HG03565 (cell line): ENCODE data around the gene NHSL2.

Experiments
- ATAC-seq: cut with Tn5 transposase; IDR thresholded peaks from one replicate; pipeline ENCODE4 v1.9.1; 2021; ENCODE audit warnings: mild to moderate bottlenecking, moderate library complexity; ENCODE audit not compliant: unreplicated experiment

The NHSL2 gene

DNA sequence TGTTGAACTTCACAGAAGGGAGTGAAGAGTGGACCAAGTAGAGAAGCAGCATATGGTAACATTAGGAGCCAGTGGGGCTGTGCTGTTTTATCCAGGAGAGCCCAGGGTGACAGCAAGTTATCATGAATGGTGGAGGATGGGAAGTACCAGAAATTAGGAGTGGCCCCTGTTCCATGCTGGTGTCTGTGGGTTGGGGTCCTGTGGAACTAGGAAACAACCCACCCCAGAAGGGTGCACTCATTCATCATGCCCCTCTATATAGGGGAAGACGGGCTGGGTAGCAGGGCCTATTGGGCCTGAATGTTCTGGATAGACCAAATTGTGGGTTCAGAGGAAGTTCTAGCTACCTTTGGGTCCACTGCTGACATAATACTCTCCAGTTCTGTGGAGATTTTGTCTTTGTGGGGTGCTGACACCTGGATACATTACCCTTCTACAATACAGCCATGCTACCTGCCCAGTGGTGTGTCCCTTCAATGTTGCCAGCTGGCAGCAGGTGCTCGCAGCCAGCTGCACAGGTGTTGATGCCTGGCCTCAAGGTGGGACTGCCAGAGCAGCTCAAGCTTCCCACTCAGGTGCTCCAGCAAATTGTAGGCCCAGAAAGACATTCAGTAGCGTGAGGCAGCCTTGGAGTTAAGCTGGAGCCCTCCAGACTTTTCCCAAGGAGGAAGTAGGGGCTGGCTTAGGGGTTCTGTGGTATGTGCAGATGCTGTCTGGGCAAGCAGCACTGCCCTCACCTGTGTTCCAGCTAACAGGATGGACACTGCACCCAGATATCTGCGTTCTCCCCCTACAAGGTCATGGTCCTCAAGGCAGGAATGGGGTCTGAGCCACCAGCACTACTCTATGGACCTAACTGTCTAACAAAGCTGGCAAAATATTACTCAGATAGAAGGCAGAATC lies 106.5 kb downstream of the NHSL2 start:
- no peak for ATAC-seq

DNA sequence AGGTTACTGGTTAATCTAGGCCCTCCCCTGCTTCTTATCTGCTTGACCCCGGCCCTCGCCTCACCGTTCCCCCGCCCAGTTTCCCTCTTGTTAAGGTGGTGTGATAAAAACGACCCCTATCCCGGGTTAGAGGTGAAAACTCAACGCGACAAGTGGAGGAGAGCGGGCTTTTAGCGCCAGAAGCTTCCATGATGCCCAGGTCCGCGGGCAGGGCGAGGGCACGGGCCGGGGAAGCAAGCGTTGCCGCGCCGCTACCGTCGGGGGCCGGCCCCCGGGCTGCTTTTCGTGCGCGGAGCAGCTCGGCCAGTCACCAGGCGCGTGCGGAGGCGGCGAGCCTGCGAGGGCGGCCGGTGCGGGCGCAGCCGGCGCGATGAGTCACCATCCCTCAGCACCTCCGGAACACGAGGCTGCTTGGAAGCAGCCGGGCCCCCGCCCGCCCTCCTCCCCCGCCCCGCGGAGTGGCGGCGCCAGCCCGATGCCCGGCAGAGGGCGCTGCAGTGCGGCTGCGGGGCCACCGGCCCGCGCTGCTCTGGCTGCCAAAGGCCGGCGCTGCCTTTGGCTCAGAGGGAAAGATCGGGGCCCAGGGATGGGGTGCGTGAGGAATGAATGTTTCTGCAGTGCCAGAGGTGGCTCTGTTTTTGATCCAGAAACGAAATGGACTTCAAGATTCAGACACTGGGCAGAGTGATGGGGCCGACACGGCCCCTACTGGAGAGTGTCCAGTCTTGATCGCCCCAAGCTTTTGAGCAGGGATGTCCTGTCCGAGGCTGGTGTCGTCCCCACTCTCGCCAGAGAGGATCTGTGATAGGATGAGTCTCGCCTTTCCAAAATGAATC lies 107.8 kb downstream of the NHSL2 start:
- peak; percentile 60 for ATAC-seq

DNA sequence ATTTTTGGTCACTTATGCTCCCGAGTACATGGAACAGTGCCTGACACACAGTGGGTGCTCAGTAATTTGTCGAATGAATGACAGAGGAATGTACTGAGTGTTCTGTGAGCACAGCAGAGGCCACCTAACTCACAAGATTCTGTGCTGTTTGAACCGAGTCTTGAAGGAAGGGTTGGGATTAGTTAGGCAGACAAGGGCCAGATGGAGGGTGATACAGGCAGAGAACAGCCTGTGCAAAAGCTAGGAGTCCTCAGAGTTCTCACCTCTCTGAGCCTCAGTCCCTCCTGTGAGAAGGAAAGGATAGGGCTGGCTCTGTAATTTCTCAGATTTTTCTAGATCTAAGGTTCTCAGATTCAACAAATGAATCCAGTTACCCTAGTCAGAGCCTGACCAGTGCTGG lies 108.8 kb downstream of the NHSL2 start:
- ATAC-seq, result no peak

DNA sequence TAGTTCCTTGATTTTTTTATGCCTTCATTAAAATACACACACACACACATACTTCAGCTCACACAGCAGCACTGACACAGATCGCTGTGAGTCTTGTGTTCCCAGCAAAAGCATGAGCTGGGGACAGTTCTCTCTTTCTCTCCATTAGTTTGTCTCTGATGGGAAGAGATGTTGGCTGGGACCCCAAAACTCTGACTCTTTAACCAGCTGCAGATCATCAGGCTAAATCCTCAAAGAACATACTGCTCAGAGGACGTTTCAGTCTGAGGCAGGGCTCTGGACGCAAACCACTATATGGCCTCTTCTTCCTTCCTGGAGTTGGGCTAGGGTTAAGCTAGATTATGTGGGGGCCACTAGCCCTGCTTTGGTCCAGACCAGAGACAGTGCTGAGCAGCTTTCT lies 109.6 kb downstream of the NHSL2 start:
- no peak for ATAC-seq

DNA sequence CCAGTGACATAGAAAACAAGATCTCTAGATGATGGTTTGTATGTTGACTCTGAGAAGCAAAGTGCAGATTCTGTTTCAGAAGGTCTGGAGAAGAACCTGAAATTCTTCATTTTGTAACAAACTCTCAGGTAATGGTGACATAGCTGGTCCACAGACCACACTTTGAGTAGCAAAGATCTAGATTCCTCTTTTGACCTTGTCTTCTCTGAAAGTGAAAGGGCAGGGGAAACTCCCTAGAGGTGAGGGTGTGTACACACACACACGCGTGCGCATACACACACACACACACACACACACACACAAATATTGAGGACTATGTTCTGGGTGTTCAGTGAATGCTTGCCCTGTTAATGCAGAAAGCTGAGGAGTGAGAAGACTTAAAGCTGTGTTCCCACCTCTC lies 110.1 kb downstream of the NHSL2 start:
- ATAC-seq, result peak; percentile 76

DNA sequence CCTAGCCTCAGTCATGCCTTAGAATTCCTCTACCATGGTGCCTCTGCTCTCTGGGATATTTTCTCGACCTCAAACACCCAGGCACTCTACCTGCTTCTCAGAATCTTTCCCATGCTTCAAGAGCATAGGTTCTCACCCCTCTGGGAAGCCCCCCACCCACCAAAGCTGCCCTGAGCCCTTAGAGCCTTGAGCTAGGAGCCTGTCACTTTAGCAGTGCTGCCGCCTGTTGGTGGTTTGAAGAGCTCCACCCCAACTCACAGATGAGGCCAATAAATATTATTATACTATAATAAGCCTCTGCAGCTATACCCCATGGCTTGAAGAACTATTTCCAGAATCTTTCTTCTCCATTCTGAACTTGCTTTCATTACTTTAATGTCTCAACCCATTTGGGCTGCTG lies 111.3 kb downstream of the NHSL2 start:
- ATAC-seq, result no peak

DNA sequence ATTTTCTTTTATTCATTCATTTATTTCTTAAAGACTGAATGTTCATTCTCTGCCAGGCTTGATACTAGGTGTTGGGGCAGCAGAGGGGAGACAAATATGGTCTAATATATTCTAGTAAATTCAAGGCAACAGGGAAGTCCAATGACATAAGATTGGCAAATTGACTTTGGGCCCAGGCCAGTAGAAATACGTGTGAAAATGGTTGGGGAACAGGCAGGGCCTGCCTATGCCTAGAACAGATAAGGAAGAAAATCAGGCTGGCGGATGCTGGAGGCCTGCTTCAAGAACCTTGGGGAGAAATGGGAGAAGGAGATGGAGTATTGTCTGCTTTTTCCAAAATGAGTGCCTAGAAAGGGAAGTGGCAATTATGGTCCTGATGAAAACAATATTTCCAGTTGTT lies 112.4 kb downstream of the NHSL2 start:
- no peak for ATAC-seq

DNA sequence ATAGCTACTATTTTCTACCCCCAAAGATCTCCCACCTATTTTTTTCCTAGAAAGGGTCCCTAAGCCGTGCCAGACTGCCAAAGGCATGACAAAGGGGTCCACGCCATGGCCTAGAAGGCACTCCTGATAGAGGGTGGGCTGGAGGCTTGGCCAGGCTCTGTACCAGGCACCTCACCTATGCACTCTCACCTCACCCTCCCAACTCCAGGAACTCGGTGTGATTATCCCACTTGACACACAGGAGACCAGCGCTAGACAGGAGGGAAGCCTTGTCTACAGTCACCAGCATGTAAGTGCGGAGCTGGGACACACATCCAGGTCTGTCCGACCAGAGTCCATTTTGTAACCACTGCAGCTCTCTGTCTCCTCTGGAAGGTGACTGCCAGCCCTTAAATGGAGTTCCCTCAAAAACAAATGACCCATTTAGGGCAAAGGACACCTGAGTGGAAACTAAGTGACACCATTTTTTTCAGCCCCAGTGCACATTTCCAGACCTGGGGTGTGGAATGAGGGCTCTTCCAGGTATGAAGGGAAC lies 114.7 kb downstream of the NHSL2 start:
- no peak for ATAC-seq

DNA sequence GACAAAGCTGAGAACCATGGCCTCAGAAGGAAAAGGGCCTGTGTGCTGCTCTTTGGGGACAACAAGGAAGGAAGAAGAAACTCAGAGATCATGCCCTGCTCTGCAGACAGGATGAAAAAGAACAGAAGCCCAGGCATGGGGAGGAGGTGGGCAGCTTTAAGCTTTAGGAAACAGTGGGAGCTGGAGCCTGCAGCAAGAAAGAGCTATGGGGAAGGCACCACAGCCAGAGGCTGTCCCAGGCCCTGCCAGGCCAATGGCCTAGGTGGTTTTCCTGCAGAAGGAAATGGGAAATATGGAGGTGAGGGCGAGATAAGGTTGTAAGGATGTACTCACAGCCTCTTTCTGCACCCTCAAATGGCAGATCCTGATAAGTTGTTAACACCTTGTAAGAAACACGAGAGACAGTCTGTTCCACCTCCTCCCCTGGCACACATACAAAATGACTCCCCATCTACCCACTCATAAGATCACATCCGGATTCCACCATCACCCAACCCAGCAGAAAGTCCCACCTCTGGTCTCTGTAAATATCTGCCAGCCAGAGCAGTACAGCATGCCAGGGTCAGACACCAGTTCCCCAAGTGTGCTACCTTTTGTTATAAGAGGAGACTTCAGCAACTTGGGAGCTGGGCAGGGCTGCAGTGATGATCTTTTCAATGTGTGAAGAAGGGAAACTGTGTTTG lies 115.8 kb downstream of the NHSL2 start:
- no peak for ATAC-seq

DNA sequence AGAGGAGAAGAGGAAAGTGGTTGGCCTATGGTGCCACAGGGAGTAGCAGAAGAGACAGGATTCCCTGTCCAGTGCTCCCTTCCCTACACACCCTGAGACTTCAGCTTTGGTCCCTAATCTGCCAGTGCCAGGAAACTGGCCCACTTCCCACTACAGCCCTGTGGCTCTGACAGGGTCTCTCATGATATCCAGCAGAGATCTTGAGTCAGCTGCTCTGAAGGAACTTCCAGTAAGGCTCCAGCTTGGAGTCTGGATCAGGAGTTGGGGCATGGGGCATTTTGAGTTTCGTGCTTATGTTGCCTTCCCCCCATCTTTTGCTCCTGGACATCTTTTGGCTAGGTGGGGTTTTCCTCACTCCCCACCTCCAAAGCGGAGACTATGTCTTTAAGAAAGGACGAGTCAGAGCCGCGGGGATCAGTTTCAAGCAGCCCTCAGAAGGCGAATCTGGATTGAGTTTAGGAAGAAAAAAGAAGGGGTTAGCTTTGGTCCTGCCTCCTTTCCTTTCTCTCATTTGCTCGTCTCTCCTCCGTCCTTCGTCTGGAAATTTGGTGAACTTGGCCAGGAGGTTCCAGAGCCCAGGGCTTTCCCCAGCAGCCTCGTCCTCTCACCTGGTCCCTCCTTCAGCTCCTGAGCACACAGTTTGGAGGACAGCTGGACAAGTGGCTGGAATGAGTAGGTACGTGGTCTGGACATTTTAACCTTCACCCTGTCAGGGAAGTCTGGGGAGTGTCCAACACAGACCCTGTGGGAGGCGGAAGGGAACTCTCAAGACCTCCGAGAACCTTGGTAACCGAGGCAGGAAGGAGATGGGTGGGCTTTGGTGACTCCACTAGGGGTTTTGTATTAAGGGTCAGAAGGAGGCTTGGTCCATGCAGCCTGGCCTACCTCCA lies 116.6 kb downstream of the NHSL2 start:
- ATAC-seq, result no peak

DNA sequence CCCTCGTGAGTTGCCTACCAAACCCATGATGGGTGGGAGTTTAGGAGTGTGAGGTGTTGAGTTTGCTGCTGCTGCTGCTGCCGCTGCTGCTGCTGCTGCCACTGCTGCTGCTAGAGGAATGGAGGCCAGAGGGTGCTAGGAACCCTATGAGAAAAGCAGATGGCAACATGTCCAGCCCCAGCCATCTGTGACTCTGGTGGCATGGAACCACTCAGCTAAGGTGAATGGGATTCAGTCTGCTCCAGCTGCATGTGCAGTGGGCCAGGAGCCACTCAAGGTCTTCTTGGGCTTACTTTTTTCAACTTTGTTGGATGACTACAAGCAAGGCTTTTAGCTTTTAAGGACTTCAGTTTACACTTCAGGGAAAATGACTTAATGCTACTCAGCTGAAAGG lies 117.3 kb downstream of the NHSL2 start:
- ATAC-seq, result no peak

DNA sequence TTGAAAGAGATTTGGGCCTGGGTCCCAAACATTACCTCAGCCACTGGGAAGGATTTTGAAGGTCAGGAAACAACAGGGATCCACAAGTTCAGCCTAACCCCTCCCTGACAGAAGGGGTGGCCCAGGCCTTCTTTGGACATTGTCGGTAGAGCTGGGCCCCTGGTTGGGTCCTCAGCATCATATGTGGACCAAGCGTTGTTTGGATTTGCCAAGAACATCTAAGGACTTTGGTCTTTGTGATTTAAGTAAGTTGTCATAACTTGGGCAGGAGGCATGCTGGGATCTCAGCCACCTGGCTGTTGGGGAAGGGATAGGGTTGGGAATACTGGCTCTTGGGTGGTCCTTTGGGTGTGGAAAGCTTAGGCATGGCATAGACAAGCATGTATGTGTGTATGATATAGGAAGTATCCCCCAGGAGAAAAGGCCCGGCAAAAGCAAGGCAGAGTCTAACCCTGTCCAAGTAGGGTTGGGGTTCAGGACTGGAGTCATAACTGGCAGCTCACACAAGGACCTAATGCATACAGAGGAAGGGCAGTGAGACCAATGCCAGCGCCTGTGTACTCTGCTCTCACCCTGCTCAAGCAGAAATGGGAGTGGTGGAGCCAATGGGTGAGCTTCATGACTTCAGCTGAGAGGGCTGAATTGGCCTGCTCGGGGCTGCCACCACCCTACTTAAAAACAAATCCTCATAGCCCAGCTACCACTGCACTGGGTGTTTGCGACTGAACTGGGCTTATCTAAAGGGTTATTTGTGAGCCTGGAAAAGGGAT lies 118.2 kb downstream of the NHSL2 start:
- no peak for ATAC-seq

DNA sequence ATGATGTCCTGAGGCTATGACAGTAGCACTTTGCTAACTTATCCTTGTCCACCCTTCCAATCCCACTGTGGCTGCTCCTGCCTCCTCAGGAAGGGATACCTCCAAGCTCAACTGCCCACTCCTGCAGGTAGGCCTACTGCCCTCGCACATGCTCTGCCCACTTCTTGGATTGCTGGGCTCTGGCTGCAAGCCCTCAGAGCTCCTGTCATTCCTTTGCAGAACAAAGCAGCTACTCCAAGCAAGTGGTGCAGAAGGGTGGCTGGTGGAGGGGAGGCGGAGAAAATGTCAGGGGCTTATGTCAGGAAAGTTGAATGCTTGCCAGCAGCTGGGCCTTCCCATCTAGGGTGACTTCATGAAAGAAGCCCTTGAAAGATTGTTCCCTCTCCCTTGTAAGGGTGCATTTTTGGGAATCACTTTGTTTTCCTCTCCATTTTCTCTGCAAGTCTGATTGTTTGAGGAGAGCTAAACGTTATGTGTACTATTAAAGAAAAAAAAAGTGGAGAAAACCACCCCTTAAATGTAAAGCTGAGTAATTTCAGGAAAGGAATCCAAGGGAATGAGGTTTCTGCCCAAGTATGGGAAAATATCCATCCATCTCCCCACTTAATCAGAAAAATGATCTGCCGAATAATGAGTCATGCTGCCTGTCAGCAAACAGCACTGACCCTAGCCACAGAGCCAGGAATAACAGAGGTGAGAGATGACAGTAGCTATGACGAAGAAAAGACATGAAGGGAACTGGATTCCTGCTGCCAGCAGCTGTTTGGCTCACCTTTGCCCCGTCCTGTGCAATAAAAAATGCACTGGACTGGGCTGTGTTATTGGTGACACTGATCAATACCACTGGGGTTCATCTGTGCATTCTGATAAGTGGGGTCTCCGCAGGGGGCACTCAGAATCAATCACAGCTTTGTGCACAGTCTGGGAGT lies 119.1 kb downstream of the NHSL2 start:
- ATAC-seq, result no peak

DNA sequence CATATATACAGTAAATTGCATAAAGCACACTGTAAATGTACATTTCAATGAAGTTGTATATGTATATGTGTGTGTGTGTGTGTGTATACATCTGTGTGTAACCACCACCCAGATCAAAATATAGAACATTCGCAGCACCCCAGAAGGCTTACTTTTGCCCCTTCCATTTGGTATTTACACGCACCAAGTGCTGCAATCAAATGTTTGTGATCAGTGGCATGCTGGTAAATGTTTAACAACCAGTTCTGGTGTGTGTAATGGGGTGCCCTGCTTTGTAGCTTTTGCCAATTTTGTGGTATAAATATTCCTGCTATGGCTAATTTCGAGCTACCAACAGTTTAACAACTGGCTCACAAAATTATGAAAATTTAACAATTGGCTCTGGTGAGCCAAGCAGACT lies 119.8 kb downstream of the NHSL2 start:
- ATAC-seq, result no peak

DNA sequence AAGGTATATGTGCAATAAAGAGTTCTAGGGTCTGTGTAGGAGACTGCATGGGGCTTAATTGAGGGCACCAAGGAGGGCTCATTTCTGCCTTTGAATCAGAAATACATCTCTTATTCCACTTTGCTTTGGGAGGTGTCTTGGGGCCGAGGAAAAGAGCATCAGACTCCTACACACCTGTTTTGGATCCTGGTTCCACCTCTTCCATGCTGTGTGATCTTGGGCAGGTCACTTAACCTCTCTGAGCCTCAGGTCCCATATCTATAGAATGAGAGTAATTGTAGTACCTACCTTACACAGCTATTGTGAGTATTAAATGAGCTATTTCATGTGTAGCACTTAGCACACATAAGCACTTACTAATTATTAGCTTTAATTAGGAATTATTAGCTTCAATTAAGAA lies 120.5 kb downstream of the NHSL2 start:
- ATAC-seq, result no peak

DNA sequence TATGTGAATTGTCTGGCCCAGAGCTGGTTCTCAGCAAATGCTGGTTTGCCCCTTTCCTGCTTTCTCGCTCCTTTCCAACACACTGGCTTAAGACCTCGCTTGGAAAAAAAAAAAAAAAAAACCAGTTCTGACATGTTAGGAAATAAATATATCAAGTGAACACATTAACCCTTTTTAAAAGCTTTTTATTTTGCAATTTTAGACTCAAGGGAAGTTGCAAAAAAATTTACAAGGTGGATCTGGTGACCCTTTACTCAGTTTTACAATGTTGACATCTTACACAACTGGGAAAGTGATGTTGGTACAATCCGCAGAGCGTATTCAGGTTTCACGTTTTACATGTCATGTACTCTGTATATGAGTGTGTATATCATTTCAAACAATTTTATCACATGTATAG lies 121.0 kb downstream of the NHSL2 start:
- no peak for ATAC-seq

DNA sequence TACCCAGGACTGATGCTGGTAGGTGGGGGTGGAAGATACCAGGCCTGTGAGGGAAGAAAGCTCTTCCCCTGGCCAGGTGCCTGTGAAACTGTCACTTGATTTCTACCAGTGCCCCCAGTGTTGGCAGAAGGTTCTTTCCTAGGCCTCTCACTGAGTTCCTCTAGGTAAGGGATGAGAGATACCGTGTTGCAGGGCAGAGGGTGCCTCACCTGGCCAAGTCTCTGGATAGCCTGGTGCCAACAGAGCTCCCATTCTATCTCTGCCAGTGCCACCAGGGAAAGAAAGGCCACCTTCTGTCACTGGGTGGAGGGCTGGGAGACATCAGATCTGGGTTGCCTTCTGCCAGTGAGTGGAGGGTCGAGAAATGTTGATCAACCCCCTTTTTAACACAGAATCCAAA lies 127.0 kb downstream of the NHSL2 start:
- ATAC-seq, result no peak

DNA sequence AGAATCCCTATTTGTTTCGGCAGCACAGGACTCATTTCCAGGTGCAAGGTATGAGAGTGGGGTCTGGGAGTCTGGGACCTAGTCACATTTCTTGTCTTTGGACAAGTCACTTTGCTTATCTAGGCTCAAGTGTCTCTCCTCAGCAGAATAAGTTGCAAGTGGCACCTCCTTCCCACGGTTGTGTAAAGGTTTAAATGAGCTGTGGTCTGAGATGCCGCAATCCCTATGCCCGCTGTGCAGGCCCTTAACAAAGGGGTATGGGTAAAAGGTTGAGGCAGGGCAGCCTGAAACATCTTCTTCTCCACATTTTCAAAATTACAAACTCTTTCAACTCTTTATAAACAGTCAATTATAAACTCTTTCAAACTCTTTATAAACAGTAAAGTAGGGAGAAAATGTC lies 127.4 kb downstream of the NHSL2 start:
- no peak for ATAC-seq
